Measurements from ENCODE around the gene PRIMPOL. TPM values are rescaled to one million over a fixed set of nuclear protein-coding genes. Genes with fewer than 3 reads are reported as not detected.
"Not testable (repeated sequence)": the region's sequence is repeated elsewhere in the genome, so short reads cannot be mapped to it uniquely, and the experiment has no call there.

Gene PRIMPOL
- total RNA-seq, 1 experiment from 2014 or later, result 7.9 TPM

DNA sequence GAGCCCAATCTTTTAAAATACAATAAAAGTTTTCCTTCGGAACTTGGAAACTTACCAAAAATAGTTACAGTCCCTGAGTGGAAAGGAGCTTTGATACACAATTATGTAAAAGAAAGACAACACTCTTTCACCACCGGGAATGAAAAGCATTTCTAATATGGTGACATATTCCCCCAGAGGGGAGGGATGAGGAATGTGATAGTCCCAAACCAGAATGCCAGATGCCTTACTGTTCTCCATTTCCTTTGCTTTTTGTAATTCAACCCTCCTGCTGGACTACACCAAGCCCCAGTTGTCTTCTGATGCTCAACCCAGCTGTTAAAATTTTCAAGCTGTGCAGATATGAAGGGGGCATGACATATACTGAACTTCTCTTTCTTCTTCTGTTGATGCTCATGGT, 4.1 kb downstream of the PRIMPOL start:
- Mint-ChIP-seq H3K36me3 (ENCODE audit: insufficient read depth, unreplicated experiment) (peaks cover 9% of the 10 kb centered on the region), H3K4me1 (ENCODE audit: low read depth, unreplicated experiment) (peaks cover 7% of the 10 kb centered on the region), H3K9me3 (ENCODE audit: unreplicated experiment) (no peaks in the 10 kb centered on the region), H3K27me3 (ENCODE audit: insufficient read depth, unreplicated experiment) (no peaks in the 10 kb centered on the region), H3K4me3 (ENCODE audit: unreplicated experiment) (no peak overlapping the region), H3K27ac (ENCODE audit: unreplicated experiment) (no peak overlapping the region)
- Histone ChIP-seq H3K4me1 (no peaks in the 10 kb centered on the region), H3K36me3 (ENCODE audit: control insufficient read depth, insufficient read depth, low read length) (no peaks in the 10 kb centered on the region), H3K27me3 (replicated peaks; ENCODE audit: control insufficient read depth, insufficient read depth, low read length) (no peaks in the 10 kb centered on the region), H3K9me3 (no peaks in the 10 kb centered on the region), H3K4me3 (ENCODE audit: low read depth, low read length) (no peak overlapping the region)
- no peak for DNase-seq
- TF ChIP-seq, protein P1, sequence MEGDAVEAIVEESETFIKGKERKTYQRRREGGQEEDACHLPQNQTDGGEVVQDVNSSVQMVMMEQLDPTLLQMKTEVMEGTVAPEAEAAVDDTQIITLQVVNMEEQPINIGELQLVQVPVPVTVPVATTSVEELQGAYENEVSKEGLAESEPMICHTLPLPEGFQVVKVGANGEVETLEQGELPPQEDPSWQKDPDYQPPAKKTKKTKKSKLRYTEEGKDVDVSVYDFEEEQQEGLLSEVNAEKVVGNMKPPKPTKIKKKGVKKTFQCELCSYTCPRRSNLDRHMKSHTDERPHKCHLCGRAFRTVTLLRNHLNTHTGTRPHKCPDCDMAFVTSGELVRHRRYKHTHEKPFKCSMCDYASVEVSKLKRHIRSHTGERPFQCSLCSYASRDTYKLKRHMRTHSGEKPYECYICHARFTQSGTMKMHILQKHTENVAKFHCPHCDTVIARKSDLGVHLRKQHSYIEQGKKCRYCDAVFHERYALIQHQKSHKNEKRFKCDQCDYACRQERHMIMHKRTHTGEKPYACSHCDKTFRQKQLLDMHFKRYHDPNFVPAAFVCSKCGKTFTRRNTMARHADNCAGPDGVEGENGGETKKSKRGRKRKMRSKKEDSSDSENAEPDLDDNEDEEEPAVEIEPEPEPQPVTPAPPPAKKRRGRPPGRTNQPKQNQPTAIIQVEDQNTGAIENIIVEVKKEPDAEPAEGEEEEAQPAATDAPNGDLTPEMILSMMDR (IDR thresholded peaks at IDR 0.05; ENCODE audit: insufficient read depth in 1 of 2, low read depth in 1 of 2, low read length in 1 of 2, severe bottlenecking in 1 of 2, unreplicated experiment in 1 of 2), result no peak
- no TSS peak for BruUV-seq (replicated peaks)
- CTCF ChIA-PET, result no interaction called here
- POLR2A ChIA-PET, result no interaction called here
- intact Hi-C loops (cut with micrococcal nuclease; ENCODE audit: unreplicated experiment), result no loop called here

DNA sequence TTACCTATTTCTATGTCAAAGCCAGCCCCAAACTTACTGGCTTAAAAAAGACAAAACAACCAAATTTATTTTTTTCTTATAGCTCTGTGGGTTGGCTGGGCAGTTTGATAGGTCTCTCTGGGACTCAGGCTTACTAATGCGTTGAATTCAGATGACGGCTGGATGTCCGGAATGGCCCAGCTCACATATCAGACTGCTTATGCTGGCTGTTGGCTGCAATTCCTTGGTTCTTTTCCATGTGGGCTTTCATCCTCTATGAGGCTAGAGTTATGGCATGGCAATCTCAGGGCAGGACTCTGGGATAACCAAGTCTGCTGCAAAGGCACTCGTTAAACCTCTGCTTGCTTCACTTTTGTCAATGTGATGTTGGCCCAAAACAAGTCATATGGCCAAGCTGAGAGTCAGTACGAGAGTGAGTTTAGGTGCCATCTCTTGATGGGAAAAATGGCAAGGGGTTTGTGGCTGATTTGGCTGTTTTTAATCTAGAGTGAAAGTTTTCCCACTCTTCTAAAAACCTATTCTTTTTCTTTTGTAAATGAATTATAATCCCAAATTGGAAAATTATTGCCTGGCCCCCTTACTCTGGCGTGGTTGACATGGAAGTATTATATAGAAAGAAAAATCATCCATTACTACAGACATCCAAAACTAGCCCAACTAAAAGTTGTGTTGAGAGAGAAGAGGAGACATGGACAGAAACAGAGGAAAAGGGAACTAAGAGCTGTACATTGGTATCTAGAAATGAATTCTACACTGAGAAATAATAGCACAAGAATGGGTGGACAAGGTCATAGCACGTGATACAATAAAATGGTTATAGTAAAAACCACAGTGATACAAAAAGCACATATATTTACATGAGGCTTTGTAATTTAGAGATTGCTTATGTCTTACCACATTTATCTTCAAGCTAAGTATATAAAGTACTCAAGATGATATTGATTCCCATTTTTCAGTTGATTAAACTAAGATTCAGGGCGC, 6.6 kb downstream of the PRIMPOL start:
- no peak overlapping the region for H3K4me3 Mint-ChIP-seq (ENCODE audit: unreplicated experiment)
- H3K9me3 Mint-ChIP-seq (ENCODE audit: unreplicated experiment), result no peaks in the 10 kb centered on the region
- Histone ChIP-seq H3K27me3 (replicated peaks; ENCODE audit: control insufficient read depth, insufficient read depth, low read length) (no peaks in the 10 kb centered on the region), H3K4me3 (ENCODE audit: low read depth, low read length) (no peak overlapping the region), H3K9me3 (no peaks in the 10 kb centered on the region), H3K36me3 (ENCODE audit: control insufficient read depth, insufficient read depth, low read length) (no peaks in the 10 kb centered on the region), H3K4me1 (no peaks in the 10 kb centered on the region)
- CTCF ChIA-PET, result no interaction called here
- no peaks in the 10 kb centered on the region for H3K36me3 Mint-ChIP-seq (ENCODE audit: insufficient read depth, unreplicated experiment)
- TF ChIP-seq, protein P1 (IDR thresholded peaks at IDR 0.05; ENCODE audit: insufficient read depth in 1 of 2, low read depth in 1 of 2, low read length in 1 of 2, severe bottlenecking in 1 of 2, unreplicated experiment in 1 of 2), result no peak
- no peak for DNase-seq
- no peak overlapping the region for H3K27ac Mint-ChIP-seq (ENCODE audit: unreplicated experiment)
- BruUV-seq (replicated peaks), result no TSS peak
- no peaks in the 10 kb centered on the region for H3K27me3 Mint-ChIP-seq (ENCODE audit: insufficient read depth, unreplicated experiment)
- POLR2A ChIA-PET, result no interaction called here
- peaks cover 7% of the 10 kb centered on the region for H3K4me1 Mint-ChIP-seq (ENCODE audit: low read depth, unreplicated experiment)
- intact Hi-C loops (cut with micrococcal nuclease; ENCODE audit: unreplicated experiment), result no loop called here

DNA sequence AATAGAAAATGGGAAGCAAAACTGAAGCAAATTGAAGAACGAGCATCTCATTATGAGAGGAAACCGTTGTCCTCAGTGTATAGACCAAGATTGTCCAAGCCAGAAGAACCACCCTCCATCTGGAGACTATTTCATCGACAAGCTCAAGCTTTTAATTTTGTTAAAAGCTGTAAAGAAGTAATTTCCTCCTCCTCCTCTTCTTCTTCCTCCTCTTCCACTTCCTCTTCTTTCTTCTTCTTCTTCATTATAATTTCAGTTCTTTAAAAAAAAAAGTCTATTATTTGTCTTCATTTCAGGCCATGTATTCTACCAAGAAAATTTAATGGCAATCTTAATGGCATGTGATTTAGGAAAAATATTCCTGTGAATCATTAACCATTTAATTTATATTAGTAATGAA, 7.6 kb downstream of the PRIMPOL start:
- H3K27me3 Mint-ChIP-seq (ENCODE audit: insufficient read depth, unreplicated experiment), result no peaks in the 10 kb centered on the region
- H3K4me1 Mint-ChIP-seq (ENCODE audit: low read depth, unreplicated experiment), result peaks cover 7% of the 10 kb centered on the region
- CTCF ChIA-PET, result no interaction called here
- no peak for DNase-seq
- H3K27ac Mint-ChIP-seq (ENCODE audit: unreplicated experiment), result no peak overlapping the region
- no peaks in the 10 kb centered on the region for H3K4me1 ChIP-seq
- BruUV-seq (replicated peaks), result no TSS peak
- no peaks in the 10 kb centered on the region for H3K36me3 Mint-ChIP-seq (ENCODE audit: insufficient read depth, unreplicated experiment)
- intact Hi-C loops (cut with micrococcal nuclease; ENCODE audit: unreplicated experiment), result no loop called here
- no peaks in the 10 kb centered on the region for H3K36me3 ChIP-seq (ENCODE audit: control insufficient read depth, insufficient read depth, low read length)
- H3K9me3 Mint-ChIP-seq (ENCODE audit: unreplicated experiment), result no peaks in the 10 kb centered on the region
- H3K4me3 ChIP-seq (ENCODE audit: low read depth, low read length), result no peak overlapping the region
- TF ChIP-seq, protein P1 (IDR thresholded peaks at IDR 0.05; ENCODE audit: insufficient read depth in 1 of 2, low read depth in 1 of 2, low read length in 1 of 2, severe bottlenecking in 1 of 2, unreplicated experiment in 1 of 2), result no peak
- no peaks in the 10 kb centered on the region for H3K9me3 ChIP-seq
- H3K4me3 Mint-ChIP-seq (ENCODE audit: unreplicated experiment), result no peak overlapping the region
- no peaks in the 10 kb centered on the region for H3K27me3 ChIP-seq (replicated peaks; ENCODE audit: control insufficient read depth, insufficient read depth, low read length)
- POLR2A ChIA-PET, result no interaction called here

DNA sequence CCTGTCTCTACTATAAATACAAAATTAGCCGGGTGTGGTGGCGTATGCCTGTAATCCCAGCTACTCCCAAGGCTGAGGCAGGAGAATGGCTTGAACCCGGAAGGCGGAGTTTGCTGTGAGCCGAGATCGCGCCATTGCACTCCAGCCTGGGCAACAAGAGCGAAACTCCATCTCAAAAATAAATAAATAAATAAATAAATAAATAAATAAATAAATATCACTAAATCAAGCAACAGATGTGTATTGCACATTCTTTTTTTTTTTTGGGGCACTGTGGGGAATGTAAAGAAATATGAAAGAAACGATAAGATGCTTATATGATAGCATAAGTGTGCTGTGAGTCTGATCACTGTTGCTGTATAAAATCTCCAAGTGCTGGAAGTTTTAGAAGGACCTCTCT, 8.3 kb downstream of the PRIMPOL start:
- H3K27me3 ChIP-seq (replicated peaks; ENCODE audit: control insufficient read depth, insufficient read depth, low read length); H3K4me1 ChIP-seq; H3K36me3 Mint-ChIP-seq (ENCODE audit: insufficient read depth, unreplicated experiment); BruUV-seq (replicated peaks); H3K27me3 Mint-ChIP-seq (ENCODE audit: insufficient read depth, unreplicated experiment); H3K36me3 ChIP-seq (ENCODE audit: control insufficient read depth, insufficient read depth, low read length); CTCF ChIA-PET; H3K4me1 Mint-ChIP-seq (ENCODE audit: low read depth, unreplicated experiment); H3K9me3 Mint-ChIP-seq (ENCODE audit: unreplicated experiment); H3K4me3 Mint-ChIP-seq (ENCODE audit: unreplicated experiment); H3K9me3 ChIP-seq; H3K27ac Mint-ChIP-seq (ENCODE audit: unreplicated experiment); DNase-seq; POLR2A ChIA-PET; H3K4me3 ChIP-seq (ENCODE audit: low read depth, low read length); intact Hi-C loops (cut with micrococcal nuclease; ENCODE audit: unreplicated experiment): not testable (repeated sequence)
